ENCODE results near the gene NBDY. TPM values are rescaled to one million over a fixed set of nuclear protein-coding genes. Genes with fewer than 3 reads are reported as not detected.

NBDY gene
- total RNA-seq, 2 experiments from 2014 or later = 5.4 to 32.9 TPM

GRCh38 chrX:56786889-56787733 lies 58.1 kb downstream of the NBDY start:
- Histone ChIP-seq H3K4me2 (ENCODE audit: low read length) (no peak overlapping the region), H3K36me3 (ENCODE audit: insufficient read depth, low read length) (no peaks in the 10 kb centered on the region), H3K4me1 (ENCODE audit: insufficient read depth, low read length, poor library complexity, severe bottlenecking) (peaks cover 9% of the 10 kb centered on the region), H3K9me3 (ENCODE audit: low read length) (no peaks in the 10 kb centered on the region), H2AFZ (ENCODE audit: low read length) (no peak overlapping the region), H3K9me2 (ENCODE audit: insufficient read depth, low read length) (no peaks in the 10 kb centered on the region), H3K27ac (ENCODE audit: low read depth, low read length, poor library complexity, severe bottlenecking) (no peak overlapping the region), H3K79me2 (ENCODE audit: insufficient read depth, low read depth, low read length) (no peaks in the 10 kb centered on the region), H4K20me1 (ENCODE audit: insufficient read depth, low read length) (no peaks in the 10 kb centered on the region), H3K4me3 (ENCODE audit: low read depth, low read length, poor library complexity, severe bottlenecking) (no peak overlapping the region)
- CTCF ChIA-PET (ENCODE audit: unreplicated experiment) = no interaction called here
- DNase-seq (ENCODE audit: low spot score) = no peak
- intact Hi-C loops (cut with micrococcal nuclease; ENCODE audit: unreplicated experiment) = no loop called here
- BruUV-seq (replicated peaks) = no TSS peak
- POLR2A ChIA-PET = interaction anchor here (0.7 kb wide), 1 partner anchor 542 kb away, joined by 4 read pairs; no protein-coding TSS in a partner anchor
- TF ChIP-seq EZH2phosphoT487 (IDR thresholded peaks at IDR 0.05; ENCODE audit: borderline replicate concordance, low read depth, low read length) = no peak
- TF ChIP-seq CTCF (conservative IDR thresholded peaks at IDR 0.05; ENCODE audit: low read length) = no peak

GRCh38 chrX:56787734-56788152 lies 58.7 kb downstream of the NBDY start:
- DNase-seq (ENCODE audit: low spot score) = no peak
- POLR2A ChIA-PET = no interaction called here
- CTCF ChIA-PET (ENCODE audit: unreplicated experiment) = no interaction called here
- intact Hi-C loops (cut with micrococcal nuclease; ENCODE audit: unreplicated experiment) = no loop called here
- BruUV-seq (replicated peaks) = no TSS peak
- H3K79me2 ChIP-seq (ENCODE audit: insufficient read depth, low read depth, low read length) = no peaks in the 10 kb centered on the region
- H3K36me3 ChIP-seq (ENCODE audit: insufficient read depth, low read length) = no peaks in the 10 kb centered on the region
- no peak overlapping the region for H3K4me2 ChIP-seq (ENCODE audit: low read length)
- no peak overlapping the region for H2AFZ ChIP-seq (ENCODE audit: low read length)
- TF ChIP-seq EZH2phosphoT487 (IDR thresholded peaks at IDR 0.05; ENCODE audit: borderline replicate concordance, low read depth, low read length) (no peak), CTCF (conservative IDR thresholded peaks at IDR 0.05; ENCODE audit: low read length) (no peak)
- no peaks in the 10 kb centered on the region for H3K9me2 ChIP-seq (ENCODE audit: insufficient read depth, low read length)
- peaks cover 15% of the 10 kb centered on the region for H3K4me1 ChIP-seq (ENCODE audit: insufficient read depth, low read length, poor library complexity, severe bottlenecking)
- H3K27ac ChIP-seq (ENCODE audit: low read depth, low read length, poor library complexity, severe bottlenecking) = no peak overlapping the region
- H3K9me3 ChIP-seq (ENCODE audit: low read length) = no peaks in the 10 kb centered on the region
- H4K20me1 ChIP-seq (ENCODE audit: insufficient read depth, low read length) = no peaks in the 10 kb centered on the region
- no peak overlapping the region for H3K4me3 ChIP-seq (ENCODE audit: low read depth, low read length, poor library complexity, severe bottlenecking)

- Histone ChIP-seq H2AFZ (ENCODE audit: low read length) (no peak overlapping the region), H3K36me3 (ENCODE audit: insufficient read depth, low read length) (no peaks in the 10 kb centered on the region), H3K4me3 (ENCODE audit: low read depth, low read length, poor library complexity, severe bottlenecking) (no peak overlapping the region), H3K9me3 (ENCODE audit: low read length) (no peaks in the 10 kb centered on the region), H4K20me1 (ENCODE audit: insufficient read depth, low read length) (no peaks in the 10 kb centered on the region), H3K27ac (ENCODE audit: low read depth, low read length, poor library complexity, severe bottlenecking) (no peak overlapping the region), H3K4me1 (ENCODE audit: insufficient read depth, low read length, poor library complexity, severe bottlenecking) (peaks cover 17% of the 10 kb centered on the region), H3K4me2 (ENCODE audit: low read length) (no peak overlapping the region), H3K9me2 (ENCODE audit: insufficient read depth, low read length) (no peaks in the 10 kb centered on the region), H3K79me2 (ENCODE audit: insufficient read depth, low read depth, low read length) (no peaks in the 10 kb centered on the region)
- POLR2A ChIA-PET = no interaction called here
- BruUV-seq (replicated peaks) = no TSS peak
- no peak for TF ChIP-seq CTCF (conservative IDR thresholded peaks at IDR 0.05; ENCODE audit: low read length)
- no peak for TF ChIP-seq EZH2phosphoT487 (IDR thresholded peaks at IDR 0.05; ENCODE audit: borderline replicate concordance, low read depth, low read length)
- CTCF ChIA-PET (ENCODE audit: unreplicated experiment) = no interaction called here
- DNase-seq (ENCODE audit: low spot score) = no peak
- intact Hi-C loops (cut with micrococcal nuclease; ENCODE audit: unreplicated experiment) = no loop called here
Observed at GRCh38 chrX:56788229-56788628, 59.2 kb downstream of the NBDY start.
